H1 (cell line): ENCODE data around the gene CLEC2B.

Source experiments
- TCF12 ChIP-seq: IDR thresholded peaks from 2 replicates; pipeline ENCODE4 v1.6.1; 2011; ENCODE audit warnings: low read depth, mild to moderate bottlenecking, low read length
- TF ChIP-seq, protein P1 (sequence below), 3 experiments: IDR thresholded peaks; 1 replicate in 2 of 3; 2 replicates in 1 of 3; pipeline versions ENCODE4 v1.5.1 to v1.6.1; 2011; ENCODE audit warnings: low read length in 3 of 3, mild to moderate bottlenecking in 3 of 3, inconsistent platforms in 2 of 3, low read depth in 1 of 3, moderate library complexity in 1 of 3; ENCODE audit not compliant: insufficient read depth in 1 of 3; ENCODE audit errors: control extremely low read depth in 1 of 3

DNA sequence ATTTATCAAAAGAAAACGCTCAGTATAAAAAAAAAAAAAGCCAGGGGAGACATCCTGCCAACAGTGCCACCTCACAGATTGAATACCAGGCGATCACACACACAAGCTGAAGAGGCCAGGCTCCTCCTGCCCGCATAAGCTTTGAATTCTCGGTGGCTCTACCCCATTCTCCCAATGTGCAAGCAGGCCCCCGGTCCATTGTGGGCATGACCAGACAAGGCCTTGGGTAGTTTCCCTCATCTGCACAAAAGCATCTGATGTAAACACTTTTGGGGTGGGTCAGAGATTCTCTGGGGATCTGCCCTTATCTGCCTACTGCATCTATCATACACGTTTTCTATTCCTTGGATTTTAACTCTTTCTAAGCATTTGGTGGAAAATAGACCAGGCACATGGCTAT, 28.4 kb upstream of the CLEC2B start:
- TF ChIP-seq, protein P1, sequence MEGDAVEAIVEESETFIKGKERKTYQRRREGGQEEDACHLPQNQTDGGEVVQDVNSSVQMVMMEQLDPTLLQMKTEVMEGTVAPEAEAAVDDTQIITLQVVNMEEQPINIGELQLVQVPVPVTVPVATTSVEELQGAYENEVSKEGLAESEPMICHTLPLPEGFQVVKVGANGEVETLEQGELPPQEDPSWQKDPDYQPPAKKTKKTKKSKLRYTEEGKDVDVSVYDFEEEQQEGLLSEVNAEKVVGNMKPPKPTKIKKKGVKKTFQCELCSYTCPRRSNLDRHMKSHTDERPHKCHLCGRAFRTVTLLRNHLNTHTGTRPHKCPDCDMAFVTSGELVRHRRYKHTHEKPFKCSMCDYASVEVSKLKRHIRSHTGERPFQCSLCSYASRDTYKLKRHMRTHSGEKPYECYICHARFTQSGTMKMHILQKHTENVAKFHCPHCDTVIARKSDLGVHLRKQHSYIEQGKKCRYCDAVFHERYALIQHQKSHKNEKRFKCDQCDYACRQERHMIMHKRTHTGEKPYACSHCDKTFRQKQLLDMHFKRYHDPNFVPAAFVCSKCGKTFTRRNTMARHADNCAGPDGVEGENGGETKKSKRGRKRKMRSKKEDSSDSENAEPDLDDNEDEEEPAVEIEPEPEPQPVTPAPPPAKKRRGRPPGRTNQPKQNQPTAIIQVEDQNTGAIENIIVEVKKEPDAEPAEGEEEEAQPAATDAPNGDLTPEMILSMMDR (IDR thresholded peaks at IDR 0.05; ENCODE audit: control extremely low read depth in 1 of 3, insufficient read depth in 1 of 3, low read depth in 1 of 3, low read length in 3 of 3) = no peak
- no peak for TF ChIP-seq TCF12
